ENCODE data around the gene GRIA4.

DNA sequence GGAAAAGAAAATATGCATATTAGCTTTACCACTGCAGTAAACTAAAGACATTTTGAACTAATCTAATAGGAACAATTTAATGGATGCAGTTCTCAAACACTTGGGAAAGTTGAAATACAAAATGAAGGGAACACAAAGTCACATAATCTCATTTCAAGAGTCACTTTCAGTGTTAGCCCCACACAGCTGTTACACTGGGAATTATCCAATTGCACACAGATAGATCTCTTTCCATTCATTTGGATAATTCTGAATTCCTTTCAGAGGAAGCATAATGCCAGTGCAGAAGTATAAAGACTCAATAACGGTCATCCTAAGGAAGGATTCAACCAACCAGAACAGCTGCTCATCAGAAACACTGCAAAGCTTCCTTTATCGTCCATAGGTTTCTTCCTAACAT, 173.3 kb downstream of the GRIA4 start:
- TF ChIP-seq CTCF (IDR thresholded peaks at IDR 0.05) (no peak), POLR2A (IDR thresholded peaks at IDR 0.05) (no peak)

All from lower leg skin (tissue), 3 donors.